Measurements from ENCODE around the gene SPTBN1. TPM values are rescaled to one million over a fixed set of nuclear protein-coding genes. Genes with fewer than 3 reads are reported as not detected.

The SPTBN1 gene
- total and polyA plus RNA-seq, 2 experiments from 2014 or later = 58.1 to 204 TPM

DNA sequence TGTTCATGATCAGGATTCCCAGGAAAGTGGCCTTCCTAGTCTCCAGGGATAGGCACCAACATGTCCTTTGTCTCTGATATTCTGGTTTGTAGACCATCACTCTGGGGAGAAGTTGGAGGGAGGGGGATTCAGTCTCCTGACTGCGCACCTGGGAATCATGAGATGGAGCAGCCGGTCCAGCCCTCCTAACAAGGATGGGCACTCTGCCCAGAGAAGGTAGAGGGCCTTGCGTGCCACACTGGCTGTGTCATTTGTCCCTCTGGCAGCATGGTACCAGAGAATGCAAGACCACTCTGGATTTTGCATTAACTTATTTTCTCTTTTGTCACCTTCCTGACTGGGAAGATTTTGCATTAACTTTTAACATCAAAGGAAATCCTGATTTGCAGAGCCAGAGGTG, 192.1 kb downstream of the SPTBN1 start:
- H2AFZ ChIP-seq = no peak overlapping the region
- no peak for DNase-seq (ENCODE audit: low spot score)
- no peak overlapping the region for H3K4me3 Mint-ChIP-seq
- no peaks in the 10 kb centered on the region for H3K9me2 ChIP-seq (ENCODE audit: insufficient read depth)
- no peaks in the 10 kb centered on the region for H3K79me2 ChIP-seq (replicated peaks; ENCODE audit: insufficient read depth)
- TF ChIP-seq, protein P1, sequence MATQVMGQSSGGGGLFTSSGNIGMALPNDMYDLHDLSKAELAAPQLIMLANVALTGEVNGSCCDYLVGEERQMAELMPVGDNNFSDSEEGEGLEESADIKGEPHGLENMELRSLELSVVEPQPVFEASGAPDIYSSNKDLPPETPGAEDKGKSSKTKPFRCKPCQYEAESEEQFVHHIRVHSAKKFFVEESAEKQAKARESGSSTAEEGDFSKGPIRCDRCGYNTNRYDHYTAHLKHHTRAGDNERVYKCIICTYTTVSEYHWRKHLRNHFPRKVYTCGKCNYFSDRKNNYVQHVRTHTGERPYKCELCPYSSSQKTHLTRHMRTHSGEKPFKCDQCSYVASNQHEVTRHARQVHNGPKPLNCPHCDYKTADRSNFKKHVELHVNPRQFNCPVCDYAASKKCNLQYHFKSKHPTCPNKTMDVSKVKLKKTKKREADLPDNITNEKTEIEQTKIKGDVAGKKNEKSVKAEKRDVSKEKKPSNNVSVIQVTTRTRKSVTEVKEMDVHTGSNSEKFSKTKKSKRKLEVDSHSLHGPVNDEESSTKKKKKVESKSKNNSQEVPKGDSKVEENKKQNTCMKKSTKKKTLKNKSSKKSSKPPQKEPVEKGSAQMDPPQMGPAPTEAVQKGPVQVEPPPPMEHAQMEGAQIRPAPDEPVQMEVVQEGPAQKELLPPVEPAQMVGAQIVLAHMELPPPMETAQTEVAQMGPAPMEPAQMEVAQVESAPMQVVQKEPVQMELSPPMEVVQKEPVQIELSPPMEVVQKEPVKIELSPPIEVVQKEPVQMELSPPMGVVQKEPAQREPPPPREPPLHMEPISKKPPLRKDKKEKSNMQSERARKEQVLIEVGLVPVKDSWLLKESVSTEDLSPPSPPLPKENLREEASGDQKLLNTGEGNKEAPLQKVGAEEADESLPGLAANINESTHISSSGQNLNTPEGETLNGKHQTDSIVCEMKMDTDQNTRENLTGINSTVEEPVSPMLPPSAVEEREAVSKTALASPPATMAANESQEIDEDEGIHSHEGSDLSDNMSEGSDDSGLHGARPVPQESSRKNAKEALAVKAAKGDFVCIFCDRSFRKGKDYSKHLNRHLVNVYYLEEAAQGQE (IDR thresholded peaks at IDR 0.05; ENCODE audit: unreplicated experiment) = no peak
- TF ChIP-seq POLR2AphosphoS5 (IDR thresholded peaks at IDR 0.05; ENCODE audit: low read depth) = no peak
- TF ChIP-seq JUNB (IDR thresholded peaks at IDR 0.05; ENCODE audit: unreplicated experiment) = no peak
- H3F3A ChIP-seq (replicated peaks; ENCODE audit: low read depth) = no peaks in the 10 kb centered on the region
- peaks cover 7% of the 10 kb centered on the region for H3K27me3 Mint-ChIP-seq (ENCODE audit: insufficient read depth, low read depth, poor library complexity)
- no peaks in the 10 kb centered on the region for H3K4me1 ChIP-seq (ENCODE audit: insufficient read depth)
- peaks cover 96% of the 10 kb centered on the region for H3K36me3 Mint-ChIP-seq (ENCODE audit: low read depth)
- no peak overlapping the region for H3K4me3 ChIP-seq
- H3K9me3 Mint-ChIP-seq = no peaks in the 10 kb centered on the region
- ATAC-seq = no peak
- H3K27ac ChIP-seq (ENCODE audit: low read depth) = no peak overlapping the region
- peaks cover 22% of the 10 kb centered on the region for H4K20me1 ChIP-seq (replicated peaks; ENCODE audit: insufficient read depth)
- H3K27me3 ChIP-seq (ENCODE audit: insufficient read depth) = no peaks in the 10 kb centered on the region
- no peak overlapping the region for H3K27ac Mint-ChIP-seq
- H3K4me2 ChIP-seq = no peak overlapping the region
- peaks cover 87% of the 10 kb centered on the region for H3K36me3 ChIP-seq (ENCODE audit: insufficient read depth)
- peaks cover 6% of the 10 kb centered on the region; the same call in 2 of the 3 replicates for H3K4me1 Mint-ChIP-seq

DNA sequence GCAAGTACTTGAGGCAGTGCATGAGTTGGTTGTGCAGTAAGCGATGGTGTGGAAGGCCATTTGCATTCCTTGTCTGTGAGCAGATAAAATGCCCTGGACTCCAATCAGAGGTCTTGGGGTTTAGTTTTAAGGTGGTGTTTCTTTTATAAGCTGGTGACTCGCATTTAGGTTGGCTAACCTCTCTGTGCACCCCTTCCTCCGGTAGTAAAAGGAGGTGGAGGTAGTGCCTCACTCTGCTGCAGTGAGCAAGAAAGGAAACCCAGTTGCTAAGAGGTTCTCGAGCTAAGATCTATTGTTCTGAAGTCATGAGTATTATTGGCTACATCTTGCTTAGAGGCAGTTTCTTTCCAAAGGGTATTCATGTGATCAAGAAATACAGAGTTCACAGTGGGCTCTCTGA, 193.1 kb downstream of the SPTBN1 start:
- H3K4me3 ChIP-seq = no peak overlapping the region
- H3K4me1 ChIP-seq (ENCODE audit: insufficient read depth) = no peaks in the 10 kb centered on the region
- H3K9me2 ChIP-seq (ENCODE audit: insufficient read depth) = no peaks in the 10 kb centered on the region
- Mint-ChIP-seq H3K4me3 (no peak overlapping the region), H3K4me1 (peaks cover 6% of the 10 kb centered on the region; the same call in 2 of the 3 replicates), H3K27ac (no peak overlapping the region), H3K9me3 (no peaks in the 10 kb centered on the region), H3K36me3 (ENCODE audit: low read depth) (peaks cover 96% of the 10 kb centered on the region), H3K27me3 (ENCODE audit: insufficient read depth, low read depth, poor library complexity) (peaks cover 7% of the 10 kb centered on the region)
- ATAC-seq = no peak
- no peak overlapping the region for H3K4me2 ChIP-seq
- DNase-seq (ENCODE audit: low spot score) = no peak
- H3K79me2 ChIP-seq (replicated peaks; ENCODE audit: insufficient read depth) = no peaks in the 10 kb centered on the region
- H3F3A ChIP-seq (replicated peaks; ENCODE audit: low read depth) = no peaks in the 10 kb centered on the region
- H4K20me1 ChIP-seq (replicated peaks; ENCODE audit: insufficient read depth) = peaks cover 22% of the 10 kb centered on the region
- H2AFZ ChIP-seq = no peak overlapping the region
- H3K27ac ChIP-seq (ENCODE audit: low read depth) = no peak overlapping the region
- peaks cover 84% of the 10 kb centered on the region for H3K36me3 ChIP-seq (ENCODE audit: insufficient read depth)
- H3K27me3 ChIP-seq (ENCODE audit: insufficient read depth) = no peaks in the 10 kb centered on the region
- TF ChIP-seq NANOG (IDR thresholded peaks at IDR 0.05; ENCODE audit: borderline replicate concordance) = no peak
- no peak for TF ChIP-seq CREB1 (CRISPR knock-in tag; IDR thresholded peaks at IDR 0.05; ENCODE audit: low read depth)
- TF ChIP-seq, protein P2, sequence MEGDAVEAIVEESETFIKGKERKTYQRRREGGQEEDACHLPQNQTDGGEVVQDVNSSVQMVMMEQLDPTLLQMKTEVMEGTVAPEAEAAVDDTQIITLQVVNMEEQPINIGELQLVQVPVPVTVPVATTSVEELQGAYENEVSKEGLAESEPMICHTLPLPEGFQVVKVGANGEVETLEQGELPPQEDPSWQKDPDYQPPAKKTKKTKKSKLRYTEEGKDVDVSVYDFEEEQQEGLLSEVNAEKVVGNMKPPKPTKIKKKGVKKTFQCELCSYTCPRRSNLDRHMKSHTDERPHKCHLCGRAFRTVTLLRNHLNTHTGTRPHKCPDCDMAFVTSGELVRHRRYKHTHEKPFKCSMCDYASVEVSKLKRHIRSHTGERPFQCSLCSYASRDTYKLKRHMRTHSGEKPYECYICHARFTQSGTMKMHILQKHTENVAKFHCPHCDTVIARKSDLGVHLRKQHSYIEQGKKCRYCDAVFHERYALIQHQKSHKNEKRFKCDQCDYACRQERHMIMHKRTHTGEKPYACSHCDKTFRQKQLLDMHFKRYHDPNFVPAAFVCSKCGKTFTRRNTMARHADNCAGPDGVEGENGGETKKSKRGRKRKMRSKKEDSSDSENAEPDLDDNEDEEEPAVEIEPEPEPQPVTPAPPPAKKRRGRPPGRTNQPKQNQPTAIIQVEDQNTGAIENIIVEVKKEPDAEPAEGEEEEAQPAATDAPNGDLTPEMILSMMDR (conservative IDR thresholded peaks at IDR 0.05; ENCODE audit: low read depth in 2 of 2) = no peak
- TF ChIP-seq EZH2phosphoT487 (IDR thresholded peaks at IDR 0.05; ENCODE audit: unreplicated experiment) = no peak
- no peak for TF ChIP-seq POLR2AphosphoS5 (IDR thresholded peaks at IDR 0.05; ENCODE audit: low read depth)
- TF ChIP-seq, protein P3, sequence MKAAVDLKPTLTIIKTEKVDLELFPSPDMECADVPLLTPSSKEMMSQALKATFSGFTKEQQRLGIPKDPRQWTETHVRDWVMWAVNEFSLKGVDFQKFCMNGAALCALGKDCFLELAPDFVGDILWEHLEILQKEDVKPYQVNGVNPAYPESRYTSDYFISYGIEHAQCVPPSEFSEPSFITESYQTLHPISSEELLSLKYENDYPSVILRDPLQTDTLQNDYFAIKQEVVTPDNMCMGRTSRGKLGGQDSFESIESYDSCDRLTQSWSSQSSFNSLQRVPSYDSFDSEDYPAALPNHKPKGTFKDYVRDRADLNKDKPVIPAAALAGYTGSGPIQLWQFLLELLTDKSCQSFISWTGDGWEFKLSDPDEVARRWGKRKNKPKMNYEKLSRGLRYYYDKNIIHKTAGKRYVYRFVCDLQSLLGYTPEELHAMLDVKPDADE (IDR thresholded peaks at IDR 0.05) = no peak
- no peak for TF ChIP-seq STAT1 (IDR thresholded peaks at IDR 0.05; ENCODE audit: unreplicated experiment)
- no peak for TF ChIP-seq ZNF331 (CRISPR knock-in tag; IDR thresholded peaks at IDR 0.05; ENCODE audit: low read depth)
- no peak for TF ChIP-seq JUNB (IDR thresholded peaks at IDR 0.05; ENCODE audit: unreplicated experiment)
- TF ChIP-seq ZNF114 (CRISPR knock-in tag; IDR thresholded peaks at IDR 0.05) = no peak
- TF ChIP-seq, protein P1 (IDR thresholded peaks at IDR 0.05; ENCODE audit: unreplicated experiment) = no peak

All from GM23338 (cell line).